NAMALWA (cell line): ENCODE measurements around the gene ATG12.

Experiments
- DNase-seq: peaks from one replicate; pipeline ENCODE4 v3.0.0-alpha.2; 2015; ENCODE audit warnings: low spot score

ATG12 gene

GRCh38 chr5:115806986-115807653 lies 34.2 kb downstream of the ATG12 start:
- no peak for DNase-seq

- DNase-seq: no peak
Measured at GRCh38 chr5:115801984-115802383, 39.4 kb downstream of the ATG12 start.

DNA sequence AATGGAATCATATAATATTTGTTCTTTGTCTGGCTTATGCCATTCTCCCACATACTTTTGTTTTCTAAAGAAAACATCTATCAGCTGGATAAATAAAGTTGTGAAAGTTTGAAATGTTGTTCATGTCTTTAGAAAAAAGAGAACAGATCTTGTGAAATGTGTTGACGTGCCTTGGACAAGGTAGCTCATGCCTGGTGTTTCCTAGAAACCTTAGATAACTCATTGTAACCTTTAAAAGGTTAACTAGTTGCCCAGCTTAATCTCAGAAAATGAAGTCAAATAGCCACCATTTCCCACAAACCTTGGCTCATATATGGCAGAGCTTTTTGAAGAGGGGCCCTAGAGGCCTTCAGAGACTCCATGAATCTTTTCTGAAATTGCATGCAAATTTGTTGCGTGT lies 40.2 kb downstream of the ATG12 start:
- DNase-seq: no peak

DNA sequence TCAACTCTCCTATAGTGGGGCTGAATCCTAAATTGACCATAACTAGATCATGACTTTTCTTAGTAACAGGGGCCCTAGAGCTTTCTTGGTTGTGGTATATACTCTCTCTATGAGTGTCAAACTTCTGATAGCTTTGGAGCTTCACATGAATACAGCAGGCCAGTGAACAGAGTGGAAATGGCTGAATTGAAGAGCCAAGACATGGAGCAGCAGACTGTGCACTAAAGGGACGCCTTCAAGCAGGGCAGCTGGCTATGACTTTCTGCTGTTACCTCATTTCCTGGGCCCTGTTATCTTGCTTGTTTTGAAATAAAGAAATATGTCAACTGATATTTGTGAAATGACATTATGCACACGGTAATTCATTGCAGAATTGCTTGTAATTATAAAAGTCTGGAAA lies 41.3 kb downstream of the ATG12 start:
- DNase-seq: no peak

DNA sequence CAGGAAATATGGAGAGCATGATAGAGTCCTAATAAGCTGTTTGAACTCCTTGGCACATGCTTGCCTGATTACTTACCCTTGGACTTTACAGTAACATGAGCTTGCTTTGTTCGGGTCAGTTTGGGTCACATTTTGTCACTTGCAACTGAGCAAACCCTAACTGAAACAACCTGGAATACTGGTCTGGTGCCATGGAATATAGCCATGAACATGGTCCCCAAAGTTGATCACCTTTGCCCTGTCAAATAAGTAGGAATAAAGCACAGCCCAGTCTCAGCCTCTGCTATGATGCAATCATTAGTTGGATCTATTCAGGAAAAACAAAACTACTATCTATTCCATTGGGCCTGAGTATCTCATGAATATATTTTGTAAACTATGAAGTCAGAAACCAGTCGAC lies 43.1 kb downstream of the ATG12 start:
- DNase-seq: no peak

- DNase-seq: no peak
Measured at GRCh38 chr5:115796656-115797055, 44.7 kb downstream of the ATG12 start.

GRCh38 chr5:115795700-115796099 lies 45.7 kb downstream of the ATG12 start:
- DNase-seq: no peak

DNA sequence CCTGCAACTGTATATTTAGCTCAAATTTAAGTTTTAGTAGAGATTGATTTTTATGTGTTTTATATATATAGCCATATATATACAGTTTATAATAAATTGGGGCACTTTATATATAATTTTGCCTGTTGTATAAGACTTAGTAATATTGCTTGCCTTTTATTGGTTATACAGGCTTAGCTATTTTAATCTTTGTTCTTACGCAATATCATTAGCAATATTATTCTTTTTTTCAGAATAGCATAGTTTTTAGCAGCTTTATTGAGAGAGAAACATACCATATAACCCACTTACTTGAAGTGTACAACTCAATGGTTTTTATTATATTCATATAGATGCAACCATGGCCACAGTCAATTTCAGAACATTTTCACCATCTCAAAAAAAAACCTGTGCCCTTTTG lies 52.9 kb downstream of the ATG12 start:
- no peak for DNase-seq

- no peak for DNase-seq
Measured at GRCh38 chr5:115787426-115787825, 53.9 kb downstream of the ATG12 start.

GRCh38 chr5:115785381-115786065 lies 55.8 kb downstream of the ATG12 start:
- no peak for DNase-seq

DNA sequence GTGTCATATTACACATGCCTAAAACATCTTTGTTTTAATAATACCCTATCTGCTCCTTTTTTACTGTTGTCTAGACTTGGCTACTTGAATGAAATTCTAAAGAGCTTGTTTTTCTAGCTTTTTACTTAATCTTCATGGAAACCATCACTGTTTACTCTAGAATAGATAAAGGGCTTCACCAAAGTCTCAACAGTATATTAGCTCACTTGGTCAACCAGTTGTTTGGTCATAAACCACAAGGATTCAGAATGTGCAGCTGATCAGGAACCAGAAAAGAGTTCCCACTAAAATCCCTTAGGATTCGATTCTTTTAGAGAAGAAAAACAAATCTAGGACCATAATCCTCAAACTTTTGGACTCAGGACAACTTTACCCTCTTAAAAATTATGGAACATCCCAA lies 62.9 kb downstream of the ATG12 start:
- no peak for DNase-seq
